Hepatocyte (in vitro differentiated cells): ENCODE measurements around the gene NTNG2.
"Not testable (repeated sequence)": the region's sequence is repeated elsewhere in the genome, so short reads cannot be mapped to it uniquely, and the experiment has no call there.

Experiments used
- CTCF ChIP-seq: fragments of 200-600 bp; sonication (generic); IDR thresholded peaks from 2 replicates; pipeline ENCODE4 v1.5.1; 2016; ENCODE audit warnings: antibody characterized with exemption, mild to moderate bottlenecking; ENCODE audit not compliant: poor library complexity
- EZH2 ChIP-seq: fragments of 200-600 bp; sonication (generic); IDR thresholded peaks from 2 replicates; pipeline ENCODE4 v1.6.1; 2016; ENCODE audit warnings: antibody characterized with exemption, mild to moderate bottlenecking, borderline replicate concordance
- EZH2phosphoT487 ChIP-seq: fragments of 200-600 bp; sonication (generic); IDR thresholded peaks from one replicate; pipeline ENCODE4 v1.6.1; 2018; ENCODE audit warnings: antibody characterized with exemption, mild to moderate bottlenecking, low read depth, moderate library complexity; ENCODE audit not compliant: unreplicated experiment, severe bottlenecking

- TF ChIP-seq CTCF, EZH2phosphoT487, EZH2: not testable (repeated sequence)
Observed at GRCh38 chr9:132269704-132270516, 108.1 kb downstream of the NTNG2 start.
